Stimulated activated CD8-positive, alpha-beta memory T cell treated with anti-CD3 and anti-CD28 coated beads, Interleukin-12 subunit alpha, Interleukin-12 subunit beta, amount 100 ng/mL, for 1 hour (primary cell): ENCODE results near the gene KCNT2.
"Not testable (repeated sequence)": the region's sequence is repeated elsewhere in the genome, so short reads cannot be mapped to it uniquely, and the experiment has no call there.

Experiments
- DNase-seq: peaks from one replicate; pipeline ENCODE4 v3.0.0-alpha.2; 2020; ENCODE audit warnings: low read depth

Gene KCNT2

GRCh38 chr1:196590012-196590708 lies 18.1 kb downstream of the KCNT2 start:
- no peak for DNase-seq

- DNase-seq, result no peak
Observed at GRCh38 chr1:196584696-196585095, 23.5 kb downstream of the KCNT2 start.

GRCh38 chr1:196577386-196577785 lies 30.9 kb downstream of the KCNT2 start:
- no peak for DNase-seq

- no peak for DNase-seq
Observed at GRCh38 chr1:196573226-196573625, 35.0 kb downstream of the KCNT2 start.

GRCh38 chr1:196567238-196567637 lies 41.0 kb downstream of the KCNT2 start:
- DNase-seq, result no peak

GRCh38 chr1:196563768-196564167 lies 44.5 kb downstream of the KCNT2 start:
- DNase-seq, result no peak

GRCh38 chr1:196559314-196559713 lies 48.9 kb downstream of the KCNT2 start:
- no peak for DNase-seq

GRCh38 chr1:196558411-196558810 lies 49.8 kb downstream of the KCNT2 start:
- DNase-seq, result no peak

GRCh38 chr1:196557797-196558196 lies 50.4 kb downstream of the KCNT2 start:
- no peak for DNase-seq

GRCh38 chr1:196550731-196551130 lies 57.5 kb downstream of the KCNT2 start:
- no peak for DNase-seq

GRCh38 chr1:196546272-196547111 lies 61.7 kb downstream of the KCNT2 start:
- no peak for DNase-seq

- DNase-seq, result no peak
Observed at GRCh38 chr1:196545222-196545621, 63.0 kb downstream of the KCNT2 start.

- no peak for DNase-seq
Observed at GRCh38 chr1:196544617-196545016, 63.6 kb downstream of the KCNT2 start.

- DNase-seq, result no peak
Observed at GRCh38 chr1:196543833-196544232, 64.4 kb downstream of the KCNT2 start.

GRCh38 chr1:196538473-196538872 lies 69.8 kb downstream of the KCNT2 start:
- DNase-seq, result no peak

GRCh38 chr1:196535727-196536126 lies 72.5 kb downstream of the KCNT2 start:
- DNase-seq, result no peak

- no peak for DNase-seq
Observed at GRCh38 chr1:196531737-196532524, 76.3 kb downstream of the KCNT2 start.

GRCh38 chr1:196527919-196528318 lies 80.3 kb downstream of the KCNT2 start:
- DNase-seq, result no peak

- DNase-seq, result not testable (repeated sequence)
Observed at GRCh38 chr1:196522574-196523345, 85.5 kb downstream of the KCNT2 start.

GRCh38 chr1:196517193-196517592 lies 91.0 kb downstream of the KCNT2 start:
- DNase-seq, result no peak

- DNase-seq, result no peak
Observed at GRCh38 chr1:196516373-196516772, 91.9 kb downstream of the KCNT2 start.

- no peak for DNase-seq
Observed at GRCh38 chr1:196515904-196516303, 92.3 kb downstream of the KCNT2 start.
